Calu3 (cell line): ENCODE results near the gene A2ML1. TPM values are rescaled to one million over a fixed set of nuclear protein-coding genes. Genes with fewer than 3 reads are reported as not detected.

Experiments
- Bru-seq: library from RNA; stranded (reverse); fragments of 400-500 nt; gene quantifications from one replicate; lab custom pipeline; 2021; lab: Mats Ljungman, UMichigan
- BruChase-seq, 2 experiments: library from RNA; stranded (reverse); fragments of 400-500 nt; gene quantifications; one replicate each; lab custom pipeline; 2021; lab: Mats Ljungman, UMichigan
- BruUV-seq: library from RNA; stranded (reverse); fragments of 400-500 nt; replicated peaks from 2 replicates; lab custom pipeline; 2021; lab: Mats Ljungman, UMichigan
- CTCF ChIA-PET: fragments of 300-600 bp; sonication (Branson Sonifier 250); formaldehyde crosslinking; loops from one replicate; lab custom pipeline; 2022; ENCODE audit warnings: antibody characterized with exemption; lab: Charles Lee
- DNase-seq: peaks from one replicate; pipeline ENCODE4 v3.0.0; 2022
- H3K27ac Mint-ChIP-seq: one replicate; pipeline ENCODE4 v1.8.0; 2022; ENCODE audit warnings: mixed read lengths; ENCODE audit not compliant: unreplicated experiment
- H3K27me3 Mint-ChIP-seq: one replicate; pipeline ENCODE4 v1.8.0; 2022; ENCODE audit warnings: mixed read lengths; ENCODE audit not compliant: unreplicated experiment
- H3K36me3 Mint-ChIP-seq: one replicate; pipeline ENCODE4 v1.8.0; 2022; ENCODE audit warnings: mild to moderate bottlenecking, moderate library complexity, mixed read lengths; ENCODE audit not compliant: insufficient read depth, unreplicated experiment
- H3K4me1 Mint-ChIP-seq: one replicate; pipeline ENCODE4 v1.8.0; 2022; ENCODE audit warnings: mild to moderate bottlenecking, low read depth, mixed read lengths; ENCODE audit not compliant: unreplicated experiment
- H3K4me3 Mint-ChIP-seq: one replicate; pipeline ENCODE4 v1.8.0; 2022; ENCODE audit warnings: mild to moderate bottlenecking, low read depth, moderate library complexity, mixed read lengths; ENCODE audit not compliant: unreplicated experiment
- H3K9me3 Mint-ChIP-seq: one replicate; pipeline ENCODE4 v1.8.0; 2022; ENCODE audit warnings: low read depth, mixed read lengths; ENCODE audit not compliant: unreplicated experiment
- CTCF ChIP-seq: fragments of 200-600 bp; IDR thresholded peaks from one replicate; pipeline ENCODE4 v1.8.0; 2022; ENCODE audit warnings: antibody characterized with exemption; ENCODE audit not compliant: unreplicated experiment
- intact Hi-C: fragments of 100-400 bp; cut with micrococcal nuclease; formaldehyde crosslinking; loops from one replicate; pipeline ENCODE4 v1.10.0; 2022; ENCODE audit not compliant: unreplicated experiment
- long read RNA-seq: library from polyadenylated mRNA; stranded (forward); transcript quantifications from one replicate; pipeline ENCODE4 v2.0.0, GENCODE V29; 2022
- total RNA-seq: library from RNA; stranded (reverse); gene quantifications from 2 replicates; pipeline ENCODE4 v1.2.3, GENCODE V29; 2022

Gene A2ML1
- 0.24 and 0.42 TPM in 2 replicates for total RNA-seq
- Bru-seq, nascent RNA: percentile 7 among the genes with signal in this experiment
- BruChase-seq, experiment 1, labeled RNA remaining after a 6-hour chase: percentile 3 among the genes with signal in this experiment
- percentile 4 among the genes with signal in this experiment for BruChase-seq, experiment 2, labeled RNA remaining after a 2-hour chase
- long read RNA-seq: 0 reads

GRCh38 chr12:8822298-8822697, at the start of gene A2ML1:
Gene A2ML1, plus strand, starts transcription at chr12:8822621. Its CDS starts 31 bp downstream, at chr12:8822652.
- Mint-ChIP-seq H3K4me3 (no peak within 1 kb of the TSS), H3K36me3 (no peaks in the 10 kb centered on the region), H3K4me1 (peaks cover 8% of the 10 kb centered on the region), H3K27ac (no peak within 1 kb of the TSS), H3K9me3 (no peaks in the 10 kb centered on the region), H3K27me3 (no peaks in the 10 kb centered on the region)
- BruUV-seq: no TSS peak
- CTCF ChIA-PET: interaction anchor here (0.6 to 0.9 kb wide), 2 partner anchors 127 to 342 kb away, joined by 3 to 4 read pairs; partner anchors contain the start of gene M6PR
- DNase-seq: peak; percentile 45
- intact Hi-C loops: loop anchor here (2.0 kb wide), 1 partner anchor 139 kb away; no protein-coding TSS in a partner anchor
- no peak for TF ChIP-seq CTCF

- no peak overlapping the region for H3K27ac Mint-ChIP-seq
- peaks cover 5% of the 10 kb centered on the region for H3K36me3 Mint-ChIP-seq
- intact Hi-C loops: loop anchor here (10.0 kb wide), 1 partner anchor 271 kb away; no protein-coding TSS in a partner anchor
- no peaks in the 10 kb centered on the region for H3K27me3 Mint-ChIP-seq
- no peak overlapping the region for H3K4me3 Mint-ChIP-seq
- no peak for TF ChIP-seq CTCF
- no peak for DNase-seq
- no TSS peak for BruUV-seq
- CTCF ChIA-PET: interaction anchor here (0.6 kb wide), 1 partner anchor 117 kb away, joined by 5 read pairs; no protein-coding TSS in a partner anchor
- no peaks in the 10 kb centered on the region for H3K9me3 Mint-ChIP-seq
- no peaks in the 10 kb centered on the region for H3K4me1 Mint-ChIP-seq
Measured at GRCh38 chr12:8773461-8773860, 49.0 kb upstream of the A2ML1 start.

DNA sequence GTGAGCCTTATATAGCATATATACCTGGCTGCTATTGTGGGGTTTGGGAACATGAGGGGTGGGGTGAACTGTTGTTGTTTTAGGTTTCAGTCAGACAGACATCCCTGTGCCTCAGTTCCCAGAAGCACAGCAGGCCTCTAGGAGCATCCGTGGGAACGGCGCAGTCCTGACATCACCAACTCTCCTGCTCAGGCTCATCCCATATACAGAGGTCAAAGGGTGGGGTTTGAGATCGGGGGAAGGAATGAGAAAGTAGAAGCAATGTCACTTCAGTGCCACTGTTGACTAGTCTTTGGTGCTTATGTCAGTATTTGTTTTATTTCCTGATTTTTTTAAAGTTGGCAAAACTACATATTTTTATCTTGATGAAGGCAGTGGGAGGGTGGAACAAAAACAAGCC, 43.1 kb upstream of the A2ML1 start:
- no peaks in the 10 kb centered on the region for H3K27me3 Mint-ChIP-seq
- no peaks in the 10 kb centered on the region for H3K4me1 Mint-ChIP-seq
- H3K36me3 Mint-ChIP-seq: peaks cover 7% of the 10 kb centered on the region
- no peak for DNase-seq
- H3K9me3 Mint-ChIP-seq: no peaks in the 10 kb centered on the region
- no peak overlapping the region for H3K4me3 Mint-ChIP-seq
- no peak for TF ChIP-seq CTCF
- CTCF ChIA-PET: interaction anchor here (0.6 kb wide), 1 partner anchor 111 kb away, joined by 4 read pairs; no protein-coding TSS in a partner anchor
- intact Hi-C loops: loop anchor here (10.0 kb wide), 1 partner anchor 266 kb away; no protein-coding TSS in a partner anchor
- BruUV-seq: no TSS peak
- no peak overlapping the region for H3K27ac Mint-ChIP-seq

DNA sequence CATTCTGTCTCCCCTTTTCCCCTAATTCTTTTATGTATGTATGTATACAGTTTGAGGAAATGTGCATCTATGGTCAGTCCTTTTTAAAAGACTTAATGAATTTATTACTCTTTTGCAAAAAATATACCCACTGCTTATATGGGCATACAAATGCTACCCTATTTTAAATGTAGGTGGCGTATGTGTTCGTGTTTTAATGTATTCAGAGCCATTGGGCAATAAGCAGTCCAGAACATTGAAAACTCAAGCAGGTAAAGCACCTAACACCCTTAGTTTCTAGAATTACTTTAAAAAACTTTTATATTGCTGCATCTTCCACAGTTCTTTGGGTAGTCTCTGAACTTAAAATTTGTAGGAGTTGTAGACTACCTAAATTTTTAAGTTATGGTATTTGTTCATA, 42.6 kb upstream of the A2ML1 start:
- CTCF ChIA-PET: interaction anchor here (0.6 kb wide), 1 partner anchor 110 kb away, joined by 4 read pairs; no protein-coding TSS in a partner anchor
- intact Hi-C loops: loop anchor here (2.0 to 10.0 kb wide), 2 partner anchors 111 to 265 kb away; no protein-coding TSS in a partner anchor
- Mint-ChIP-seq H3K27ac (no peak overlapping the region), H3K36me3 (peaks cover 10% of the 10 kb centered on the region), H3K4me3 (no peak overlapping the region), H3K27me3 (no peaks in the 10 kb centered on the region), H3K4me1 (no peaks in the 10 kb centered on the region), H3K9me3 (no peaks in the 10 kb centered on the region)
- no peak for TF ChIP-seq CTCF
- no TSS peak for BruUV-seq
- DNase-seq: no peak
